ENCODE data around the gene NIT1. TPM values are rescaled to one million over a fixed set of nuclear protein-coding genes. Genes with fewer than 3 reads are reported as not detected.

The NIT1 gene
- total and polyA plus RNA-seq, 2 of the 13 experiments (the other 11 are each of a cell fraction or from before 2014, with no cell fraction given) = 22.7 to 31.0 TPM

GRCh38 chr1:161153682-161154337, 35.9 kb downstream of the NIT1 start, which contains the start of gene UFC1 (continued):
- TF ChIP-seq ZNF800 (CRISPR knock-in tag; IDR thresholded peaks at IDR 0.05) (no peak), RARA (CRISPR knock-in tag; IDR thresholded peaks at IDR 0.05) (no peak), STAG1 (CRISPR knock-in tag; IDR thresholded peaks at IDR 0.05) (no peak), JARID2 (CRISPR knock-in tag; IDR thresholded peaks at IDR 0.05; ENCODE audit: insufficient replicate concordance) (no peak), ZNF263 (CRISPR knock-in tag; IDR thresholded peaks at IDR 0.05) (no peak), ZNF503 (CRISPR knock-in tag; IDR thresholded peaks at IDR 0.05) (no peak), MYC (CRISPR knock-in tag; IDR thresholded peaks at IDR 0.05; ENCODE audit: borderline replicate concordance) (peak; percentile 94), ZNF253 (CRISPR knock-in tag; IDR thresholded peaks at IDR 0.05; ENCODE audit: borderline replicate concordance) (no peak), FOSL2 (CRISPR knock-in tag; IDR thresholded peaks at IDR 0.05) (no peak), CBX5 (CRISPR knock-in tag; IDR thresholded peaks at IDR 0.05; ENCODE audit: borderline replicate concordance) (0 out of 2 replicates have a peak, but pooled peaks have one; percentile 56), ZBED4 (CRISPR knock-in tag; IDR thresholded peaks at IDR 0.05; ENCODE audit: borderline replicate concordance) (no peak), ZNF121 (CRISPR knock-in tag; IDR thresholded peaks at IDR 0.05) (no peak), ARID5B (CRISPR knock-in tag; IDR thresholded peaks at IDR 0.05) (no peak), LCORL (IDR thresholded peaks at IDR 0.05) (peak; percentile 36; the same call in 1 of the 2 replicates), LCORL (CRISPR knock-in tag; IDR thresholded peaks at IDR 0.05) (peak; percentile 61), RORA (CRISPR knock-in tag; IDR thresholded peaks at IDR 0.05) (no peak), NCOA1 (CRISPR knock-in tag; IDR thresholded peaks at IDR 0.05) (0 out of 2 replicates have a peak, but pooled peaks have one; percentile 32), SNAI1 (CRISPR knock-in tag; IDR thresholded peaks at IDR 0.05; ENCODE audit: borderline replicate concordance) (no peak), SRY (CRISPR knock-in tag; IDR thresholded peaks at IDR 0.05) (no peak)
